K562 (cell line): ENCODE measurements around the gene RBM12. TPM values are rescaled to one million over a fixed set of nuclear protein-coding genes. Genes with fewer than 3 reads are reported as not detected.

Experiments used
- ARID2 ChIP-seq: fragments of 450-650 bp; IDR thresholded peaks from 2 replicates; pipeline ENCODE4 v1.6.1; 2017; ENCODE audit warnings: antibody characterized with exemption, mild to moderate bottlenecking
- DNMT1 ChIP-seq: fragments of 450-650 bp; IDR thresholded peaks from 2 replicates; pipeline ENCODE4 v1.6.1; 2016; ENCODE audit warnings: antibody characterized with exemption, mild to moderate bottlenecking
- E2F3 ChIP-seq: fragments of 250-450 bp; sonication (Bioruptor Pico); IDR thresholded peaks from 2 replicates; pipeline ENCODE4 v1.4.0; 2020; ENCODE audit warnings: mild to moderate bottlenecking
- E2F5 ChIP-seq: sonication (generic); formaldehyde crosslinking; IDR thresholded peaks from 2 replicates; pipeline ENCODE4 v1.8.0; 2022; ENCODE audit warnings: mild to moderate bottlenecking, missing genetic modification reagents
- FOXK2 ChIP-seq, 2 experiments: fragments of 450-650 bp; IDR thresholded peaks in 1 of 2; conservative IDR thresholded peaks in 1 of 2; 2 replicates each; pipeline ENCODE4 v1.6.1; 2016; ENCODE audit warnings: low read depth in 2 of 2, mild to moderate bottlenecking in 1 of 2
- KDM1A ChIP-seq, 2 experiments: fragments of 450-650 bp; IDR thresholded peaks; 2 replicates each; pipeline ENCODE4 v1.6.1; 2016; ENCODE audit warnings: mild to moderate bottlenecking in 2 of 2
- L3MBTL2 ChIP-seq: fragments of 450-650 bp; IDR thresholded peaks from 2 replicates; pipeline ENCODE4 v1.6.1; 2016; ENCODE audit warnings: mild to moderate bottlenecking, moderate library complexity
- NR2C1 ChIP-seq, 2 experiments: fragments of 450-650 bp; IDR thresholded peaks; 2 replicates each; pipeline ENCODE4 v1.6.1; 2017; ENCODE audit warnings: mild to moderate bottlenecking in 2 of 2, antibody characterized with exemption in 1 of 2, inconsistent platforms in 1 of 2, missing compliant biosample characterization in 1 of 2, missing genetic modification characterization in 1 of 2
- NR2F6 ChIP-seq: fragments of 450-650 bp; formaldehyde crosslinking; IDR thresholded peaks from 2 replicates; pipeline ENCODE4 v1.4.0; 2020; ENCODE audit warnings: mild to moderate bottlenecking
- NR4A1 ChIP-seq, 2 experiments: fragments of 250-450 bp in 1 of 2; fragments of 450-650 bp in 1 of 2; sonication (Bioruptor Pico) in 1 of 2; IDR thresholded peaks; 2 replicates each; pipeline versions ENCODE4 v1.4.0 to v1.6.1; 2016 to 2020; ENCODE audit warnings: mild to moderate bottlenecking in 2 of 2, missing compliant biosample characterization in 1 of 2, missing genetic modification characterization in 1 of 2, moderate library complexity in 1 of 2
- POLR2AphosphoS5 ChIP-seq: IDR thresholded peaks from 2 replicates; pipeline ENCODE4 v1.6.1; 2011; ENCODE audit warnings: mild to moderate bottlenecking, low read depth, low read length, moderate library complexity; ENCODE audit not compliant: control insufficient read depth, insufficient read depth
- SAFB2 ChIP-seq: fragments of 200-400 bp; formaldehyde crosslinking; IDR thresholded peaks from 2 replicates; pipeline ENCODE4 v1.6.1; 2018; ENCODE audit warnings: borderline replicate concordance, low read length, low read depth, moderate library complexity; ENCODE audit not compliant: severe bottlenecking
- SMARCA5 ChIP-seq: fragments of 450-650 bp; IDR thresholded peaks from 2 replicates; pipeline ENCODE4 v1.6.1; 2016
- SP1 ChIP-seq: sonication (generic); formaldehyde crosslinking; IDR thresholded peaks from 2 replicates; pipeline ENCODE4 v1.8.1; 2022; ENCODE audit warnings: mild to moderate bottlenecking, missing genetic modification reagents
- SREBF2 ChIP-seq: sonication (generic); formaldehyde crosslinking; IDR thresholded peaks from 2 replicates; pipeline ENCODE4 v1.4.0; 2020; ENCODE audit warnings: mild to moderate bottlenecking, missing genetic modification reagents
- THAP12 ChIP-seq: fragments of 250-450 bp; sonication (Bioruptor Pico); IDR thresholded peaks from 2 replicates; pipeline ENCODE4 v1.9.0; 2021; ENCODE audit warnings: mild to moderate bottlenecking, inconsistent platforms
- UBTF ChIP-seq, 2 experiments: IDR thresholded peaks; 2 replicates each; pipeline ENCODE4 v1.6.1; 2012; ENCODE audit warnings: improper control_type of control experiment in 2 of 2, low read depth in 2 of 2, low read length in 2 of 2, borderline replicate concordance in 1 of 2
- ZNF24 ChIP-seq: fragments of 450-650 bp; IDR thresholded peaks from 2 replicates; pipeline ENCODE4 v1.6.1; 2016
- ZNF445 ChIP-seq: fragments of 250-450 bp; sonication (Bioruptor Pico); IDR thresholded peaks from 2 replicates; pipeline ENCODE4 v1.4.0; 2020; ENCODE audit warnings: low read depth, mild to moderate bottlenecking, moderate library complexity
- ZNF511 ChIP-seq: sonication (generic); formaldehyde crosslinking; IDR thresholded peaks from 2 replicates; pipeline ENCODE4 v1.8.0; 2022; ENCODE audit warnings: mild to moderate bottlenecking, missing genetic modification reagents
- polyA plus RNA-seq, 8 experiments: library from polyadenylated mRNA; depleted of rRNA in 4 of 8; stranded (reverse) in 5 of 8; unstranded in 3 of 8; fragments of >200 nt; fragmentation: Nextera tagmentation in 2 of 8; fragmentation: Illumina TruSeq in 1 of 8; extraction: Ambion mirVana in 2 of 8; extraction: Trizol in 1 of 8; gene quantifications; 2 replicates each; pipeline versions ENCODE4 v1.2.1 to v1.2.3, GENCODE V29; 2011 to 2014; ENCODE audit warnings: inconsistent platforms in 1 of 8, missing spikeins in 1 of 8
- total RNA-seq, 7 experiments: library from RNA; depleted of rRNA in 6 of 7; stranded (reverse); fragments of >200 nt in 6 of 7; fragmentation: Illumina TruSeq in 2 of 7; extraction: Trizol in 2 of 7; gene quantifications; 2 replicates each; pipeline versions ENCODE4 v1.2.1 to v1.2.3, GENCODE V29; 2011 to 2021; ENCODE audit warnings: low replicate concordance in 1 of 7

RBM12 gene
- total and polyA plus RNA-seq, 9 of the 15 experiments (the other 6 are each of a cell fraction or from before 2014, with no cell fraction given), result 5.0 to 162 (median 73.3) TPM

GRCh38 chr20:35615667-35616464 is 48.8 kb downstream of the RBM12 start, which contains the start of gene SPAG4 (continued):
- TF ChIP-seq SP1 (CRISPR knock-in tag) (peak; percentile 70; the same call in 1 of the 2 replicates), ZNF24 (no peak), ZNF445 (no peak), E2F3 (CRISPR knock-in tag) (peak; percentile 82), NR2C1 (IDR thresholded peaks at IDR 0.05) (peak; percentile 16; the same call in 1 of the 2 replicates), NR2C1 (tag; IDR thresholded peaks at IDR 0.05) (peak; percentile 47; the same call in 1 of the 2 replicates), SREBF2 (CRISPR knock-in tag) (no peak), KDM1A (IDR thresholded peaks at IDR 0.05) (peak in 1 of 2 experiments; percentile 13; a peak in 1 of 4 replicates), ZNF511 (CRISPR knock-in tag) (peak; percentile 74; the same call in 1 of the 2 replicates), L3MBTL2 (peak; percentile 99), ARID2 (no peak), E2F5 (0 out of 2 replicates have a peak, but pooled peaks have one; percentile 62), SAFB2 (no peak), DNMT1 (no peak), UBTF (IDR thresholded peaks at IDR 0.05; ENCODE audit: borderline replicate concordance in 1 of 2, low read depth in 2 of 2, low read length in 2 of 2) (peak in 1 of 2 experiments; percentile 52; a peak in 2 of 4 replicates), NR4A1 (CRISPR knock-in tag; IDR thresholded peaks at IDR 0.05) (0 out of 2 replicates have a peak, but pooled peaks have one; percentile 46), NR4A1 (tag; IDR thresholded peaks at IDR 0.05) (peak; percentile 61; the same call in 1 of the 2 replicates), FOXK2 (conservative IDR thresholded peaks at IDR 0.05 in 1 of 2, IDR thresholded peaks at IDR 0.05 in 1 of 2; ENCODE audit: low read depth in 2 of 2) (no peak), NR2F6 (CRISPR knock-in tag) (no peak), POLR2AphosphoS5 (no peak), THAP12 (CRISPR knock-in tag) (peak; percentile 83), SMARCA5 (no peak)
